Measurements from ENCODE around the gene OBSCN.

OBSCN gene

GRCh38 chr1:228319352-228320088, 111.7 kb downstream of the OBSCN start:
- Mint-ChIP-seq H3K27me3 (no peaks in the 10 kb centered on the region), H3K36me3 (peaks cover 2% of the 10 kb centered on the region), H3K4me3 (no peak overlapping the region), H3K9me3 (no peaks in the 10 kb centered on the region), H3K4me1 (no peaks in the 10 kb centered on the region), H3K27ac (no peak overlapping the region)

GRCh38 chr1:228320394-228320793, 112.5 kb downstream of the OBSCN start:
- Mint-ChIP-seq H3K4me3 (no peak overlapping the region), H3K36me3 (peaks cover 3% of the 10 kb centered on the region), H3K9me3 (no peaks in the 10 kb centered on the region), H3K4me1 (no peaks in the 10 kb centered on the region), H3K27ac (no peak overlapping the region), H3K27me3 (no peaks in the 10 kb centered on the region)

- no peaks in the 10 kb centered on the region for H3K4me1 Mint-ChIP-seq
- H3K27ac Mint-ChIP-seq = no peak overlapping the region
- no peak overlapping the region for H3K4me3 Mint-ChIP-seq
- H3K27me3 Mint-ChIP-seq = no peaks in the 10 kb centered on the region
- no peaks in the 10 kb centered on the region for H3K9me3 Mint-ChIP-seq
- H3K36me3 Mint-ChIP-seq = peaks cover 8% of the 10 kb centered on the region
Observed at GRCh38 chr1:228321435-228321834, 113.6 kb downstream of the OBSCN start.

GRCh38 chr1:228321895-228322294, 114.1 kb downstream of the OBSCN start:
- Mint-ChIP-seq H3K4me3 (no peak overlapping the region), H3K27ac (no peak overlapping the region), H3K4me1 (no peaks in the 10 kb centered on the region), H3K9me3 (no peaks in the 10 kb centered on the region), H3K27me3 (no peaks in the 10 kb centered on the region), H3K36me3 (peaks cover 8% of the 10 kb centered on the region)

- no peaks in the 10 kb centered on the region for H3K9me3 Mint-ChIP-seq
Observed at GRCh38 chr1:228323401-228323800, 115.6 kb downstream of the OBSCN start.

GRCh38 chr1:228325267-228325666, 117.4 kb downstream of the OBSCN start:
- H3K36me3 Mint-ChIP-seq = peaks cover 9% of the 10 kb centered on the region
- H3K4me1 Mint-ChIP-seq = no peaks in the 10 kb centered on the region
- H3K4me3 Mint-ChIP-seq = no peak overlapping the region
- no peaks in the 10 kb centered on the region for H3K27me3 Mint-ChIP-seq
- H3K27ac Mint-ChIP-seq = no peak overlapping the region
- no peaks in the 10 kb centered on the region for H3K9me3 Mint-ChIP-seq

More at GRCh38 chr1:228323401-228323800, 115.6 kb downstream of the OBSCN start:
- H3K4me3 Mint-ChIP-seq = no peak overlapping the region
- peaks cover 9% of the 10 kb centered on the region for H3K36me3 Mint-ChIP-seq
- H3K27ac Mint-ChIP-seq = no peak overlapping the region
- no peaks in the 10 kb centered on the region for H3K4me1 Mint-ChIP-seq
- H3K27me3 Mint-ChIP-seq = no peaks in the 10 kb centered on the region

- Mint-ChIP-seq H3K27me3 (no peaks in the 10 kb centered on the region), H3K4me3 (no peak overlapping the region), H3K9me3 (no peaks in the 10 kb centered on the region), H3K27ac (no peak overlapping the region), H3K36me3 (peaks cover 6% of the 10 kb centered on the region), H3K4me1 (no peaks in the 10 kb centered on the region)
Observed at GRCh38 chr1:228329887-228330286, 122.0 kb downstream of the OBSCN start.

GRCh38 chr1:228332797-228333738, 125.2 kb downstream of the OBSCN start:
- H3K36me3 Mint-ChIP-seq = no peaks in the 10 kb centered on the region
- no peak overlapping the region for H3K27ac Mint-ChIP-seq
- H3K9me3 Mint-ChIP-seq = no peaks in the 10 kb centered on the region
- no peaks in the 10 kb centered on the region for H3K4me1 Mint-ChIP-seq
- no peak overlapping the region for H3K4me3 Mint-ChIP-seq
- H3K27me3 Mint-ChIP-seq = no peaks in the 10 kb centered on the region

- H3K27ac Mint-ChIP-seq = no peak overlapping the region
- H3K9me3 Mint-ChIP-seq = no peaks in the 10 kb centered on the region
- H3K4me3 Mint-ChIP-seq = no peak overlapping the region
- H3K36me3 Mint-ChIP-seq = no peaks in the 10 kb centered on the region
- no peaks in the 10 kb centered on the region for H3K4me1 Mint-ChIP-seq
- H3K27me3 Mint-ChIP-seq = no peaks in the 10 kb centered on the region
Observed at GRCh38 chr1:228333739-228334115, 125.9 kb downstream of the OBSCN start.

- Mint-ChIP-seq H3K4me3 (no peak overlapping the region), H3K36me3 (no peaks in the 10 kb centered on the region), H3K4me1 (no peaks in the 10 kb centered on the region), H3K27ac (no peak overlapping the region), H3K9me3 (no peaks in the 10 kb centered on the region), H3K27me3 (no peaks in the 10 kb centered on the region)
Observed at GRCh38 chr1:228334226-228334935, 126.5 kb downstream of the OBSCN start.

- no peaks in the 10 kb centered on the region for H3K27me3 Mint-ChIP-seq
- no peaks in the 10 kb centered on the region for H3K4me1 Mint-ChIP-seq
- H3K36me3 Mint-ChIP-seq = no peaks in the 10 kb centered on the region
- no peak overlapping the region for H3K27ac Mint-ChIP-seq
- no peak overlapping the region for H3K4me3 Mint-ChIP-seq
- H3K9me3 Mint-ChIP-seq = no peaks in the 10 kb centered on the region
Observed at GRCh38 chr1:228334954-228335353, 127.1 kb downstream of the OBSCN start.

- Mint-ChIP-seq H3K27ac (no peak overlapping the region), H3K9me3 (no peaks in the 10 kb centered on the region), H3K4me3 (no peak overlapping the region), H3K27me3 (no peaks in the 10 kb centered on the region), H3K36me3 (no peaks in the 10 kb centered on the region), H3K4me1 (no peaks in the 10 kb centered on the region)
Observed at GRCh38 chr1:228335406-228336307, 127.8 kb downstream of the OBSCN start.

- Mint-ChIP-seq H3K27me3 (no peaks in the 10 kb centered on the region), H3K27ac (no peak overlapping the region), H3K36me3 (no peaks in the 10 kb centered on the region), H3K4me1 (no peaks in the 10 kb centered on the region), H3K4me3 (no peak overlapping the region), H3K9me3 (no peaks in the 10 kb centered on the region)
Observed at GRCh38 chr1:228336308-228337030, 128.6 kb downstream of the OBSCN start.

GRCh38 chr1:228337031-228337564, 129.3 kb downstream of the OBSCN start:
- H3K9me3 Mint-ChIP-seq = no peaks in the 10 kb centered on the region
- H3K4me1 Mint-ChIP-seq = no peaks in the 10 kb centered on the region
- H3K27ac Mint-ChIP-seq = no peak overlapping the region
- no peak overlapping the region for H3K4me3 Mint-ChIP-seq
- H3K36me3 Mint-ChIP-seq = peaks cover 1% of the 10 kb centered on the region
- H3K27me3 Mint-ChIP-seq = no peaks in the 10 kb centered on the region
